ENCODE data around the gene GMCL1.

DNA sequence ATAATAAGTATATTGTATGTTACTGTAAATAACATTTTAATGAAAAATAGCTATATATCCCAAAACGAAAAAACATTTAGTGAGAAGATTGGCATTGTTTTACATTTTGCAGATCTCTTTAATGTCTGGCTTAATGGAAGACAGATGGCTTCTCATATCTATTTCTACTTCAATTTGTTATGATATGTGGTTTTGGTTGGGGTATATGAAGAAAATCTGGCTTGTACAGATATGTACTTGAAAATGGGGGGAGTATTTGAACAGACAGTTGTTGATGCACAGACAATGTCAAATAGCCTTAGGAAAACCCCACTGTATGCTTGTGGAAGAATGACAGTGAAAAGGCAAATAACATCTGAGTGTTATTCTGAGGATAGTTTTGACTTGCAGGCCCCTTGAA, 23.6 kb upstream of the GMCL1 start:
- TF ChIP-seq, protein P1, sequence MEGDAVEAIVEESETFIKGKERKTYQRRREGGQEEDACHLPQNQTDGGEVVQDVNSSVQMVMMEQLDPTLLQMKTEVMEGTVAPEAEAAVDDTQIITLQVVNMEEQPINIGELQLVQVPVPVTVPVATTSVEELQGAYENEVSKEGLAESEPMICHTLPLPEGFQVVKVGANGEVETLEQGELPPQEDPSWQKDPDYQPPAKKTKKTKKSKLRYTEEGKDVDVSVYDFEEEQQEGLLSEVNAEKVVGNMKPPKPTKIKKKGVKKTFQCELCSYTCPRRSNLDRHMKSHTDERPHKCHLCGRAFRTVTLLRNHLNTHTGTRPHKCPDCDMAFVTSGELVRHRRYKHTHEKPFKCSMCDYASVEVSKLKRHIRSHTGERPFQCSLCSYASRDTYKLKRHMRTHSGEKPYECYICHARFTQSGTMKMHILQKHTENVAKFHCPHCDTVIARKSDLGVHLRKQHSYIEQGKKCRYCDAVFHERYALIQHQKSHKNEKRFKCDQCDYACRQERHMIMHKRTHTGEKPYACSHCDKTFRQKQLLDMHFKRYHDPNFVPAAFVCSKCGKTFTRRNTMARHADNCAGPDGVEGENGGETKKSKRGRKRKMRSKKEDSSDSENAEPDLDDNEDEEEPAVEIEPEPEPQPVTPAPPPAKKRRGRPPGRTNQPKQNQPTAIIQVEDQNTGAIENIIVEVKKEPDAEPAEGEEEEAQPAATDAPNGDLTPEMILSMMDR (IDR thresholded peaks at IDR 0.05): no peak
- TF ChIP-seq EP300 (IDR thresholded peaks at IDR 0.05) (no peak), POLR2A (IDR thresholded peaks at IDR 0.05) (no peak)

All from stomach (tissue), 4 donors.